Measurements from ENCODE around the gene SLC2A5.
"Not testable (repeated sequence)": the region's sequence is repeated elsewhere in the genome, so short reads cannot be mapped to it uniquely, and the experiment has no call there.

The SLC2A5 gene

DNA sequence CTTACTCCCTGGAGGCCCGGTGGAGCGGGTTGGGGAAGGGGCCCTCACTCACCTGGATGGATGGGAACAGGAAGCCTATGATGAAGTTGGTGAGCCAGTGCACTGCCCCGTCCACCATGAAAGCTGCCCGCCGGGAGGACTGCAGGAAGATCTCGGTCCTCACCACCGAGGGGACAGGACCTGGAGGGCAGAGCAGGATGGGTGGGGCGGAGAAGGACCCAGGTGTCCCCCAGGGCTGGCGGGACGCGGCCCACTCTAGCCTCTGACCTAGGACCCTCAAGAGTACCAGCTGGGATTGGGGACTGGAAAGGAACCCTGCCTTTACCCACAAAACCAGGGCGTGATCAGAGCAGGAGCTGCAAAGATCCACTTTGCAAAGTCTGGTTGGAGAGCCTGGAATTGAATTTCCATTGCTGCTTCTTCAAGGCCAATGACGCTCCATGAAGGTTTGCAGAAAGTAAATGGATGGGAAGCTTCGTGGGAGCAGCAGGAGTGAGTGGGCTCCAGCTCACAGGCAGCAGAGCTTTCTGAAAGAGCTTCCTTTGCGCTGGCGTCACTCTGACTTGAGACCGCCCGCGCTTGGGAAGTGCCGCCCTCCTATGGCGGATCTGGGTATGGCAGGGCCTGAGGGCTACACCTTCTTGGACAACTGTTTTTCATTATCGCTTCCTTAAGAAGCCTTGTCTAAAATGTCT, 64.6 kb downstream of the SLC2A5 start:
- DNase-seq (ENCODE audit: low spot score), result peak; percentile 79

DNA sequence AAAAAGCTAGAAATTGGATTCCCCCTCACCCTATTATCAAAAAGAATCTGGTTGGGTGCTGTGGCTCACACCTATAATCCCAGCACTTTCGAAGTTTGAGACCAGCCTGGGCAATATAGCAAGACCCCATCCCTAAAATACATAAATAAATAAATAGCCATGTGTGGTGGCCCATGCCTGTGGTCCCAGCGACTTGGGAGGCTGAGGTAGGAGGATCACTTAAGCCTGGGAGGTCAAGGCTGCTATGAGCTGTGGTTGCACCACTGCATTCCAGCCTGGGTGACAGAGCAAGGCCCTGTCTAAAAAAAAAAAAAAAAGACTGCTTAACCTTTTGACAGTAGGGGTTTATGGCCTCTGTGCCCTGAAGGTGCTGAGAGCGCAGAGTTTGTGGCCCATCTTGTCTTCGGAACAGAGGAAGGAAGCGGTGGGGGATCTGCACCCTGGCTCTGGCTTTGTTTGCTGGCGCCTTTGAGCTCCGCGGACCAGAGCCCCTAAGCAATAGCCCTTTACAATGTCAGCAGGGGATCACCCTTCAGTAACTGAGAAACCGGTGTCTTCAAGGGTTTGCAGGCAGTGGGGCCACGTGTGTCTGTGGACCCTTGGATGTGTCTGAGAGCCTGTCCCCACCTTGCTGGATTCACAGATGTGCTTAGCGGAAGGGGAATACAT, 65.3 kb downstream of the SLC2A5 start:
- DNase-seq (ENCODE audit: low spot score), result no peak

- DNase-seq (ENCODE audit: low spot score), result not testable (repeated sequence)
Measured at GRCh38 chr1:9002215-9002560, 67.2 kb downstream of the SLC2A5 start.

DNA sequence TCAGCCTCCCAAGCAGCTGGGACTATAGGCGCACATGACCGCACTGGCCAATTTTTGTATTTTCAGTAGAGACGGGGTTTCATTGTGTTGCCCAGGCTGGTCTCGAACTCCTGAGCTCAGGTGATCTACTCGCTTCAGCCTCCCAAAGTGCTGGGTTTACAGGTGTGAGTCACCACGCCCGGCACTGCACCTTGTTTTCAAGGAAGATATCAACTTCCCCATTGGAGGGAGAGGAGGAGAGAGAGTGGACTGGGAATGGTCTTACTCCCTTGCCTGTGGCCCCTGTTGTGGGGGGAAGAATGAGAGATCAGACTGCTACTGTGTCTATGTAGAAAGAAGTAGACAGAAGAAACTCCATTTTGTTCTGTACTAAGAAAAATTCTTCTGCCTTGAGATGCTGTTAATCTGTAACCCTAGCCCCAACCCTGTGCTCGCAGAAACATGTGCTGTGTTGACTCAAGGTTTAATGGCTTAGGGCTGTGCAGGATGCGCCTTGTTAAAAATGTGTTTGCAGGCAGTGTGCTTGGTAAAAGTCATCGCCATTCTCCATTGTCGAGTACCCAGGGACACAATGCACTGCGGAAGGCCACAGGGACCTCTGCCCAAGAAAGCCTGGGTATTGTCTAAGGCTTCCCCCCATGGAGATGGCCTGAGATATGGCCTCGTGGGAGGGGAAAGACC, 67.8 kb downstream of the SLC2A5 start:
- peak; percentile 52 for DNase-seq (ENCODE audit: low spot score)

GRCh38 chr1:8993962-8994675, 75.3 kb downstream of the SLC2A5 start:
- DNase-seq (ENCODE audit: low spot score), result not testable (repeated sequence)

- no peak for DNase-seq (ENCODE audit: low spot score)
Measured at GRCh38 chr1:8992936-8993687, 76.3 kb downstream of the SLC2A5 start.

- DNase-seq (ENCODE audit: low spot score), result peak; percentile 20
Measured at GRCh38 chr1:8989821-8990220, 79.6 kb downstream of the SLC2A5 start.

GRCh38 chr1:8989061-8989460, 80.4 kb downstream of the SLC2A5 start:
- DNase-seq (ENCODE audit: low spot score), result no peak

DNA sequence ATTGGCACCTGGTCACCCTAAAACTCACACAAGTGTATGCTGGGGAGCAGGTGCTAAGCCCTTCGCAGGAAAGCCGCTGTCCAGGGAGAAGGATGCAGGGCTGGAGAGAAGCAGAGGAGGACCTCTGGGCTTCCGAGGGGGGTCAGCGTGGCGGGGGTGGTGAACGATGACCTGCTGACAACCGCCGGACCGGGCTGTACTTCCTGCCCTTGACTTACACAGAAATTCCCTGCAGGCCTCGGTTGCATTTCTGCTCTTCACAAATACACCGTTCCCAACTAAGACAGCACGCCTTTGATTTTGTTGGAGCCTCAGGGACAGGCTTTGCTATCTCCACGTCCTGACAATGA, 80.8 kb downstream of the SLC2A5 start:
- no peak for DNase-seq (ENCODE audit: low spot score)

DNA sequence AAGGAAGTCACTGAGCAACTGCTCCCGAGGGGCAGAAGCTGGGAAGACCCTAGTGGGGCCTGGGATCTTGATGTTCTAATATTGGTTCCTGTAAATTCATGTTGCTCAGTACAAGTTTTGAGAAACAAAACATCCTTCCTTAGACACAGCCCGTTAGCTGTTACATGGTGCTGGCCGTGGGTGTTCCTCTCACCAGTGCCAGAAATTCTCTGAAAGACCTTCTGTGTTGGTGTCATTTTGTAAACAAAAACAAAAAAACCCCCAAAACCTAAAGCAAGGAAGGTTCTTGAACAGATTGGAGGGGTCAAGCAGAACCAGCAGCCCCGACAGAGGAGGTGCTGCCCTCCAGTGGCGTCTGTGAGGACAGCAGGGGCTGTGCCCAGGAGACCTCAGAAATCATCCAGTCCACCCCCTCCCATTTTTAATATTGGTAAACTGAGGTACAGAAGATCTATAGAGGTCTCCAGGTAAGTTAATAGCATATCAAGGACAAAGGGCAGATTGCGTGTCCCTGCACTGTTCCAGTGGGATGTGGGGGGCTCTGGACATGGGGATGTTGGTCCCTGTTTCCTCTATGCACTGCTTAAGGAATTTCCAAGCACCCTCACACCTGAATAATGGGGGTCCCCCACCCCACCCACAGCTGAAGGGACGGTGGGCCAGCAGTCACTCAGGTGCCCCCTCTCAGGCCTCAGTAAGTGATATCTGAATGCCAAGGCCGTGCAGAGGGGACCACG, 81.4 kb downstream of the SLC2A5 start:
- peak; percentile 42 for DNase-seq (ENCODE audit: low spot score)

DNA sequence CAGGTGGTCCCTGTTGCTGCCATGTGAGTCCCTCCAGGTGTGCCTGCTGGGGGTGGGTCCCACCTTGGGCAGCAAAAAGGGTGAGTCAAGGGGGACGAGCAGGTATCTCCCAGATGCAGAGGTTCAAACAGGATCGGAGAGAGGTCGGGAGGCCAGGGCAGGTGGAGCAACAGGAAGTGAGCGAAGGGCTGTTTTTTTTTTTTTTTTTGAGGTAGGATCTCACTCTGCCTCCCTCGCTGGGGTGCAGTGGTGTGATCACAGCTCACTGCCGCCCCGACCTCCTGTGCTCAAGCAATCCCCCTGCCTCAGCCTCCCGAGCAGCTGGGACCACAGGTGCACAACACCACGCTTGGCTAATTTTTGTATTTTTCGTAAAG, 82.6 kb downstream of the SLC2A5 start:
- DNase-seq (ENCODE audit: low spot score), result no peak

- DNase-seq (ENCODE audit: low spot score), result peak; percentile 91
Measured at GRCh38 chr1:8985915-8986813, 83.3 kb downstream of the SLC2A5 start.
